A673 (cell line): ENCODE measurements around the gene RIPOR2. TPM values are rescaled to one million over a fixed set of nuclear protein-coding genes. Genes with fewer than 3 reads are reported as not detected.

Experiments used
- BruUV-seq: library from RNA; stranded (reverse); fragments of 400-500 nt; replicated peaks from 2 replicates; lab custom pipeline; 2021; lab: Mats Ljungman, UMichigan
- CTCF ChIA-PET: fragments of 300-600 bp; sonication (Branson Sonifier 250); formaldehyde crosslinking; loops from one replicate; lab custom pipeline; 2022; ENCODE audit warnings: antibody characterized with exemption; lab: Charles Lee
- POLR2A ChIA-PET: fragments of 300-600 bp; sonication (Branson Sonifier 250); formaldehyde crosslinking; loops from one replicate; lab custom pipeline; 2022; ENCODE audit warnings: antibody characterized with exemption; ENCODE audit not compliant: low non-redundant PET; lab: Charles Lee
- DNase-seq: peaks from one replicate; pipeline ENCODE4 v3.0.0-alpha.2; 2015; ENCODE audit warnings: low spot score
- H3K27ac ChIP-seq: fragments of 200-600 bp; sonication (generic); 2 replicates; pipeline ENCODE4 v1.5.1; 2016; ENCODE audit warnings: mixed run types, low read depth, mild to moderate bottlenecking, mixed read lengths, antibody characterized with exemption, low read length; ENCODE audit not compliant: poor library complexity, severe bottlenecking
- H3K27me3 ChIP-seq: fragments of 200-600 bp; sonication (generic); replicated peaks from 2 replicates; pipeline ENCODE4 v1.6.1; 2017; ENCODE audit warnings: mixed run types, low read depth, mild to moderate bottlenecking, mixed read lengths, antibody characterized with exemption, low read length; ENCODE audit not compliant: insufficient read depth, poor library complexity
- H3K36me3 ChIP-seq: fragments of 200-600 bp; sonication (generic); 2 replicates; pipeline ENCODE4 v1.6.1; 2016; ENCODE audit warnings: mixed run types, mild to moderate bottlenecking, mixed read lengths, antibody characterized with exemption, low read length; ENCODE audit not compliant: insufficient read depth, poor library complexity, severe bottlenecking
- H3K4me1 ChIP-seq: fragments of 200-600 bp; sonication (generic); 2 replicates; pipeline ENCODE4 v1.6.1; 2017; ENCODE audit warnings: mixed run types, mild to moderate bottlenecking, mixed read lengths, antibody characterized with exemption, low read length; ENCODE audit not compliant: insufficient read depth, poor library complexity, severe bottlenecking
- H3K4me3 ChIP-seq: fragments of 200-600 bp; sonication (generic); 2 replicates; pipeline ENCODE4 v1.5.1; 2016; ENCODE audit warnings: low read depth, mixed run types, mild to moderate bottlenecking, mixed read lengths, low read length; ENCODE audit not compliant: poor library complexity, severe bottlenecking
- H3K9me3 ChIP-seq: fragments of 200-600 bp; sonication (generic); 2 replicates; pipeline ENCODE4 v1.6.1; 2016; ENCODE audit warnings: mixed run types, low read depth, mild to moderate bottlenecking, mixed read lengths, antibody characterized with exemption, low read length; ENCODE audit not compliant: poor library complexity, severe bottlenecking
- EZH2 ChIP-seq: fragments of 200-600 bp; sonication (generic); IDR thresholded peaks from 2 replicates; pipeline ENCODE4 v1.6.1; 2017; ENCODE audit warnings: borderline replicate concordance, low read depth, mild to moderate bottlenecking, mixed read lengths, antibody characterized with exemption, low read length; ENCODE audit not compliant: poor library complexity, severe bottlenecking
- intact Hi-C: fragments of 100-400 bp; cut with micrococcal nuclease; formaldehyde crosslinking; loops from one replicate; pipeline ENCODE4 v1.10.0; 2022; ENCODE audit not compliant: unreplicated experiment
- total RNA-seq: library from RNA; stranded (reverse); gene quantifications from 2 replicates; pipeline ENCODE4 v1.2.3, GENCODE V29; 2021
- TF ChIP-seq, protein P1 (sequence below): fragments of 300-800, 200-600 bp; sonication (generic); conservative IDR thresholded peaks from 2 replicates; pipeline ENCODE4 v1.5.1; 2017; ENCODE audit warnings: low read depth, mild to moderate bottlenecking, antibody characterized with exemption, low read length, moderate library complexity, mixed read lengths

Gene RIPOR2
- total RNA-seq, 1 experiment from 2014 or later: 0.17 TPM

DNA sequence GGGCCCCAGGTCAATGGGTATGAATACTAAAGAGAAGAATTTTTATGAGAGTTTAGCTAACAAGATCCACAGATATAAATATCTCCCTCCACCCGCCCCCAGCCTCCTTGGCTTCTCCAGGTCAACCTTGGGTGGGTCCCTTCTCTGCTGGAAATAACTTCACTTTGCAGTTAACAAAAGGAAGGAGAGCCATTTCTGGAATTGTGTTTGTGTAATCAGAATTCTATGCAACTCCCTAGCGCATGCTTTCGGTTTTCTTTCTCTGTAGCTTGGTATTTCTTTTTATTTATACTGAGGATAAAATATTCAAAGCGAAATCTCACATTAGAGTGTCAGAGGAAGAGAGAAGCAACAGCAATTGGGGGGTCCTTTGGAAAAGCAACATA is 27.1 kb downstream of the RIPOR2 start:
- Histone ChIP-seq H3K4me1 (peaks cover 4% of the 10 kb centered on the region), H3K4me3 (no peak overlapping the region), H3K36me3 (no peaks in the 10 kb centered on the region), H3K27ac (no peak overlapping the region), H3K27me3 (peaks cover 41% of the 10 kb centered on the region), H3K9me3 (no peaks in the 10 kb centered on the region)
- TF ChIP-seq, protein P1, sequence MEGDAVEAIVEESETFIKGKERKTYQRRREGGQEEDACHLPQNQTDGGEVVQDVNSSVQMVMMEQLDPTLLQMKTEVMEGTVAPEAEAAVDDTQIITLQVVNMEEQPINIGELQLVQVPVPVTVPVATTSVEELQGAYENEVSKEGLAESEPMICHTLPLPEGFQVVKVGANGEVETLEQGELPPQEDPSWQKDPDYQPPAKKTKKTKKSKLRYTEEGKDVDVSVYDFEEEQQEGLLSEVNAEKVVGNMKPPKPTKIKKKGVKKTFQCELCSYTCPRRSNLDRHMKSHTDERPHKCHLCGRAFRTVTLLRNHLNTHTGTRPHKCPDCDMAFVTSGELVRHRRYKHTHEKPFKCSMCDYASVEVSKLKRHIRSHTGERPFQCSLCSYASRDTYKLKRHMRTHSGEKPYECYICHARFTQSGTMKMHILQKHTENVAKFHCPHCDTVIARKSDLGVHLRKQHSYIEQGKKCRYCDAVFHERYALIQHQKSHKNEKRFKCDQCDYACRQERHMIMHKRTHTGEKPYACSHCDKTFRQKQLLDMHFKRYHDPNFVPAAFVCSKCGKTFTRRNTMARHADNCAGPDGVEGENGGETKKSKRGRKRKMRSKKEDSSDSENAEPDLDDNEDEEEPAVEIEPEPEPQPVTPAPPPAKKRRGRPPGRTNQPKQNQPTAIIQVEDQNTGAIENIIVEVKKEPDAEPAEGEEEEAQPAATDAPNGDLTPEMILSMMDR: no peak
- TF ChIP-seq EZH2: no peak
- POLR2A ChIA-PET: no interaction called here
- intact Hi-C loops: no loop called here
- CTCF ChIA-PET: no interaction called here
- BruUV-seq: no TSS peak
- no peak for DNase-seq

DNA sequence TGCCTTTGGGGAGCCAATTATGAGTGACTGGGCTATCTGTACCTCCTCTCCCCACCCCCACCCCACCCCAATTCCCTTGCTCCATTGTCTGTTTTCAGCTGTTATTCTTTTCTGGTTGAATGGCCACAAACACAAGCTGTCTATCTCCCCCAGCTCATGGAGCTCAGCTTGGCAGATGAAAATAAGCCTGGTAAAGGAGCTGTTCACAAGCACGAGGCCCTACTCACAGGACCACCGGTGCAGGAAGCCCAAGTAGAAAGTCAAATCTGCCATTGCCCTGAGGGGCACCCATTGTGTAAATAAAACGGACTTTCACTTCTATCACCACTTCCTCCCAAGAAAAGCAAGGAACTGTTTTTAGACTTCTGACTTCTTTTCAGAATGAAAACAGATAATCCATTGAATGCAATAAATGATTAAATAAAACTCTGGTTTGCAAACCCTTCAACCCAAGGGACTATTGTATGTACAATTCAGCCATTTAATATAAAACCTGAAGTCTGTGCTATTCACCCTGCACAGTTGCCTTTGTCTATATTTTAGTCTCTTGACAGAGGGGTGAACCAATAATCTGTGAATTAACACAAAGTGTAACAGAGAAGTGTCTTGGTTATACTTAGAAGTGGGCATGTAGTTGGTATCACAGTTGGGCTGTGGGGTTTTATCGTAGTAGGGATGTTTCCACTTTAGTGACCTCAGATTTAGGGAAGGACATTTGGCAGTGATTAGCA is 27.7 kb downstream of the RIPOR2 start:
- POLR2A ChIA-PET: no interaction called here
- intact Hi-C loops: no loop called here
- H3K9me3 ChIP-seq: no peaks in the 10 kb centered on the region
- no peak for TF ChIP-seq EZH2
- TF ChIP-seq, protein P1: no peak
- H3K36me3 ChIP-seq: no peaks in the 10 kb centered on the region
- peaks cover 38% of the 10 kb centered on the region for H3K27me3 ChIP-seq
- H3K4me1 ChIP-seq: peaks cover 4% of the 10 kb centered on the region
- no peak overlapping the region for H3K4me3 ChIP-seq
- no peak overlapping the region for H3K27ac ChIP-seq
- CTCF ChIA-PET: interaction anchor here (0.6 kb wide), 1 partner anchor 474 kb away, joined by 7 read pairs; no protein-coding TSS in a partner anchor
- DNase-seq: no peak
- BruUV-seq: no TSS peak

DNA sequence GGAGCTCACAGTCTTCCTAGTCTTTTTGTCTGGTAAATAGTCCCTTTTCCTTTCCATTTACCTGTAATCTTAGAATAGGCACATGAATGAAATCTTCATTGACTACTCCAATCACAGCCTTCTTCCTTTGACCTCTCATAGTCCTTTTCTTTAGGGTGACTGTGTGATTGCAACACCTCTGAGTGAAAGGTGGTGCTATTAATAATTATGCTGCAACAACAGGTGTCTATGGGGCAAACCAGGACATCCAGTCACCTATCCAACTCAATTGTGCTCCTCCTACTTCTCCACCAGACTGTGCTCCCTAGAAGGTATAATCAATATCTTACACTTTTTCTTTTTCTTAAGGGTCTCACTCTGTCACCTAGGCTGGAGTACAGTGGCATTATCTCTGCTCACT is 29.4 kb downstream of the RIPOR2 start:
- BruUV-seq: no TSS peak
- Histone ChIP-seq H3K27ac (no peak overlapping the region), H3K9me3 (no peaks in the 10 kb centered on the region), H3K4me3 (no peak overlapping the region), H3K36me3 (no peaks in the 10 kb centered on the region), H3K27me3 (peaks cover 22% of the 10 kb centered on the region), H3K4me1 (peaks cover 2% of the 10 kb centered on the region)
- CTCF ChIA-PET: no interaction called here
- no peak for DNase-seq
- POLR2A ChIA-PET: no interaction called here
- intact Hi-C loops: no loop called here
- no peak for TF ChIP-seq EZH2
- TF ChIP-seq, protein P1: no peak
